ENCODE data around the gene AEBP2. TPM values are rescaled to one million over a fixed set of nuclear protein-coding genes. Genes with fewer than 3 reads are reported as not detected.

AEBP2 gene
- polyA plus RNA-seq, 1 donor (not counting 4 experiments of a cell fraction or from before 2014, with no cell fraction given): 19.6 TPM

DNA sequence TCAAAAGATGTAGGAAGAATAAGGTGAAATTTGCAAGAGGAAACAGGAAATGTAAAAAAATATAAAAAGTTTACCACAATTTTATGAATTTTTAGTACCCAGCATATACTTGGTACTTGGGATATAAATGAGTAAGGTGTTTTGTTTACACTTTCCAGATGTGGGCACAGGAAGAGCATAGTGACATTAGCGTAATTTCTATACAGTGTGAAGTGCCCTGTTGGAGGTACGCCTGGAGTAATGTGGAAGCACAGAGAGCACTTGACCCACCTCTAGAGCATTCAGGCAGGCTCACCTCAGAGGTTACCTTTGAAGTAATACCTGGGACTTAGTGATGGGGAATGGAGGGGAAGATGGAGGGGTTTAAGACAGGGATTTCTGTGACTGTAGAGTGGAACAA lies 89.5 kb downstream of the AEBP2 start:
- Histone ChIP-seq H3K4me3 (ENCODE audit: control insufficient read depth in 2 of 3, extremely low read depth in 1 of 3, insufficient read depth in 2 of 3, low read depth in 1 of 3, low read length in 3 of 3) (no peak overlapping the region), H3K4me1 (ENCODE audit: control insufficient read depth, extremely low read depth, insufficient read depth, low read length) (peaks cover 13% of the 10 kb centered on the region), H3K27ac (ENCODE audit: control insufficient read depth, insufficient read depth, low read length) (no peak overlapping the region), H2AFZ (ENCODE audit: control insufficient read depth, low read length) (no peak overlapping the region), H3K9me3 (ENCODE audit: control insufficient read depth, low read depth, low read length) (no peaks in the 10 kb centered on the region), H3K4me2 (ENCODE audit: control insufficient read depth, extremely low read depth, insufficient read depth, low read depth, low read length) (no peak overlapping the region), H4K20me1 (ENCODE audit: control insufficient read depth, extremely low read depth, insufficient read depth, low read length) (no peaks in the 10 kb centered on the region), H3K27me3 (ENCODE audit: control insufficient read depth, extremely low read depth, insufficient read depth, low read length) (no peaks in the 10 kb centered on the region), H3K9ac (ENCODE audit: control insufficient read depth, extremely low read depth, insufficient read depth, low read length) (no peak overlapping the region), H3K36me3 (ENCODE audit: control insufficient read depth in 2 of 2, extremely low read depth in 1 of 2, insufficient read depth in 2 of 2, low read length in 2 of 2) (no peaks in the 10 kb centered on the region), H3K9me1 (ENCODE audit: control insufficient read depth, extremely low read depth, insufficient read depth, low read length) (no peaks in the 10 kb centered on the region), H3K79me2 (ENCODE audit: control insufficient read depth, insufficient read depth, low read length) (no peaks in the 10 kb centered on the region)
- dilution Hi-C loops (cut with MboI; ENCODE audit: extremely low pct_ligation_motif_present, low sequenced_read_pairs): no loop called here
- FAIRE-seq (no peak), DNase-seq (ENCODE audit: low read depth, low spot score) (no peak)
- TF ChIP-seq CTCF (optimal IDR thresholded peaks at IDR 0.05 in 1 of 3, IDR thresholded peaks at IDR 0.05 in 1 of 3, conservative IDR thresholded peaks at IDR 0.05 in 1 of 3; ENCODE audit: extremely low read depth in 1 of 3, insufficient read depth in 2 of 3, low read length in 3 of 3): no peak
- no peak for TF ChIP-seq EZH2 (IDR thresholded peaks at IDR 0.05; ENCODE audit: low read length)

GRCh38 chr12:19529951-19530636 lies 90.8 kb downstream of the AEBP2 start:
- no peaks in the 10 kb centered on the region for H3K9me1 ChIP-seq (ENCODE audit: control insufficient read depth, extremely low read depth, insufficient read depth, low read length)
- no peaks in the 10 kb centered on the region for H3K36me3 ChIP-seq (ENCODE audit: control insufficient read depth in 2 of 2, extremely low read depth in 1 of 2, insufficient read depth in 2 of 2, low read length in 2 of 2)
- peak overlapping the region; percentile 52 for H3K4me2 ChIP-seq (ENCODE audit: control insufficient read depth, extremely low read depth, insufficient read depth, low read depth, low read length)
- H3K27me3 ChIP-seq (ENCODE audit: control insufficient read depth, extremely low read depth, insufficient read depth, low read length): no peaks in the 10 kb centered on the region
- no peak for DNase-seq (ENCODE audit: low read depth, low spot score)
- peaks cover 13% of the 10 kb centered on the region for H3K4me1 ChIP-seq (ENCODE audit: control insufficient read depth, extremely low read depth, insufficient read depth, low read length)
- no peaks in the 10 kb centered on the region for H3K79me2 ChIP-seq (ENCODE audit: control insufficient read depth, insufficient read depth, low read length)
- H3K9ac ChIP-seq (ENCODE audit: control insufficient read depth, extremely low read depth, insufficient read depth, low read length): no peak overlapping the region
- H3K4me3 ChIP-seq (ENCODE audit: control insufficient read depth in 2 of 3, extremely low read depth in 1 of 3, insufficient read depth in 2 of 3, low read depth in 1 of 3, low read length in 3 of 3): no peak overlapping the region
- no peaks in the 10 kb centered on the region for H4K20me1 ChIP-seq (ENCODE audit: control insufficient read depth, extremely low read depth, insufficient read depth, low read length)
- peak overlapping the region; percentile 8 for H3K27ac ChIP-seq (ENCODE audit: control insufficient read depth, insufficient read depth, low read length)
- peak; percentile 32 for FAIRE-seq
- TF ChIP-seq CTCF (optimal IDR thresholded peaks at IDR 0.05 in 1 of 3, IDR thresholded peaks at IDR 0.05 in 1 of 3, conservative IDR thresholded peaks at IDR 0.05 in 1 of 3; ENCODE audit: extremely low read depth in 1 of 3, insufficient read depth in 2 of 3, low read length in 3 of 3) (no peak), EZH2 (IDR thresholded peaks at IDR 0.05; ENCODE audit: low read length) (no peak)
- no peak overlapping the region for H2AFZ ChIP-seq (ENCODE audit: control insufficient read depth, low read length)
- H3K9me3 ChIP-seq (ENCODE audit: control insufficient read depth, low read depth, low read length): no peaks in the 10 kb centered on the region
- dilution Hi-C loops (cut with MboI; ENCODE audit: extremely low pct_ligation_motif_present, low sequenced_read_pairs): no loop called here
